Measurements from ENCODE around the gene FN1.

FN1 gene

DNA sequence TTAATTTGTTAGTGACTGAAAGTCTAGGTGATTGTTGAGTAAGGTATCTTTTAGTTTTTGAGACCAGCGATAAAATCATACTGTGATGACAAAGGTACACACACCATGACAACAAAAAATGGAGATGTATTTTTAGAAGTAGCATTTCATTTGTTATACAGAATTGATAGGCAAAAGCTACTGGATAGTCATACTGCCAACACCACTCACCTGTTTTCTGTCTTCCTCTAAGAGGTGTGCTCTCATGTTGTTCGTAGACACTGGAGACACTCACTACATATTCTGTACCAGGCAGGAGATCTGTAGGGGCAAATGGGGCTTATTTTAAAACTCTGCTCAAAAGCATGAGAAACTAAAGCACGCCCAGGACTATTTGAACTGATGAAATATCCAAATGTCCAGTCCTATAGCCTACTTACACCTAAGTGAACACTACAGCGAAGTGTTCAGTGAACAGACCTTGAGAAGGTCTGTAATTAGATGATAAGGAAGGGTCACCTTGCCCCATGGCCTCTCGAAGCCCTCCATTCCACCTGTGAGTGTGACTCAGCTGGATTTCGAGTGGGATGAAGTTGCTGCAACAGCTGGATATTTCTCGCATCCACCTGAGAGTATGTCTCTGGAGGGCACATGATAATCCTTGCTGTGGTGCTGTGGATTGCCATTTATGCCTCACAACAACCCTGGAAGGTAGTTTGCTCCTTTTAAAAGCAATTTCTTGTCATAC, 47.7 kb downstream of the FN1 start:
- Histone ChIP-seq H3K4me3 (no peak overlapping the region), H3K27me3 (no peaks in the 10 kb centered on the region), H3K27ac (no peak overlapping the region), H3K36me3 (peaks cover 85 to 99% (median 97%) of the 10 kb centered on the region in 3 donors), H3K4me1 (no peaks in the 10 kb centered on the region), H3K9me3 (no peaks in the 10 kb centered on the region)
- intact Hi-C loops (cut with DNase I; ENCODE audit: low total_unique reads): no loop called here
- TF ChIP-seq, protein P1, sequence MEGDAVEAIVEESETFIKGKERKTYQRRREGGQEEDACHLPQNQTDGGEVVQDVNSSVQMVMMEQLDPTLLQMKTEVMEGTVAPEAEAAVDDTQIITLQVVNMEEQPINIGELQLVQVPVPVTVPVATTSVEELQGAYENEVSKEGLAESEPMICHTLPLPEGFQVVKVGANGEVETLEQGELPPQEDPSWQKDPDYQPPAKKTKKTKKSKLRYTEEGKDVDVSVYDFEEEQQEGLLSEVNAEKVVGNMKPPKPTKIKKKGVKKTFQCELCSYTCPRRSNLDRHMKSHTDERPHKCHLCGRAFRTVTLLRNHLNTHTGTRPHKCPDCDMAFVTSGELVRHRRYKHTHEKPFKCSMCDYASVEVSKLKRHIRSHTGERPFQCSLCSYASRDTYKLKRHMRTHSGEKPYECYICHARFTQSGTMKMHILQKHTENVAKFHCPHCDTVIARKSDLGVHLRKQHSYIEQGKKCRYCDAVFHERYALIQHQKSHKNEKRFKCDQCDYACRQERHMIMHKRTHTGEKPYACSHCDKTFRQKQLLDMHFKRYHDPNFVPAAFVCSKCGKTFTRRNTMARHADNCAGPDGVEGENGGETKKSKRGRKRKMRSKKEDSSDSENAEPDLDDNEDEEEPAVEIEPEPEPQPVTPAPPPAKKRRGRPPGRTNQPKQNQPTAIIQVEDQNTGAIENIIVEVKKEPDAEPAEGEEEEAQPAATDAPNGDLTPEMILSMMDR (IDR thresholded peaks at IDR 0.05): no peak
- DNase-seq: no peak

DNA sequence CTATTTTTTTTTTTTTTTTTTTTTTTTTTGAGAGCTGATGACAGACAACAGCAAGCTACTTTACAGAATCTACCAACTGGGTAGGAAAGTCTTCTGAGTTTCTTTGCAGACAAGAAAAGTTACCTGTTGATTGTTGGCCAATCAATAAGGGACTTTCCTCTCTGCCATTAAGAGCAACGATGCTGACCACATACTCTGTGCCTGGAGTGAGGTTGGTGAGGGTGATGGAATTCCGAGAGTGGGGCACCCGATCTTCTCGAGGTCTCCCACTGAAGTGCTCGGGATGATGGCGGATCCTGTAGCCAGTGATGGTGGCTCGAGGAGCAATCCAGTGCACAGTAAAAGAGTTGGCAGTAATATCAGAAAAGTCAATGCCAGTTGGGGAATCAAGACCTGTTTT, 49.3 kb downstream of the FN1 start:
- no peak for DNase-seq
- intact Hi-C loops (cut with DNase I; ENCODE audit: low total_unique reads): no loop called here
- Histone ChIP-seq H3K36me3 (peaks cover 85 to 99% (median 99%) of the 10 kb centered on the region in 3 donors), H3K4me1 (no peaks in the 10 kb centered on the region), H3K27ac (no peak overlapping the region), H3K27me3 (no peaks in the 10 kb centered on the region), H3K9me3 (no peaks in the 10 kb centered on the region), H3K4me3 (no peak overlapping the region)
- TF ChIP-seq, protein P1 (IDR thresholded peaks at IDR 0.05): no peak

DNA sequence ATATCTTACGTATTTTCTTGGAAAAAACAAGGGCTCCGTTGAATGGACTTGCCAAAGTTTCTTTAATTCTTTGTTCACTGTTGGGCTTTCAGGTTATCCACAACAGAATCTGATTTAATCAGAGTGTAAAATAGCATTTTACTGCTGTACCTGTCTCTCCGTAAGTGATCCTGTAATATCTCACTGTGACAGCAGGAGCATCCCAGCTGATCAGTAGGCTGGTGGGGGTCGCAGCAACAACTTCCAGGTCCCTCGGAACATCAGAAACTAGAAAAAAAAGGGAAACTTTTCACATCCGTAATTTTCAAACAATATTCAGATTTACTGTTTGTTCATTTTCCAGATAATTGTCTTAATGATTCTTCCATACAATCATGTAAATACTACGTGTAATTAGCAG, 51.2 kb downstream of the FN1 start:
- Histone ChIP-seq H3K27me3 (no peaks in the 10 kb centered on the region), H3K36me3 (peaks cover 86 to 99% (median 98%) of the 10 kb centered on the region in 3 donors), H3K9me3 (no peaks in the 10 kb centered on the region), H3K4me1 (no peaks in the 10 kb centered on the region), H3K4me3 (no peak overlapping the region), H3K27ac (no peak overlapping the region)
- no peak for DNase-seq
- intact Hi-C loops (cut with DNase I; ENCODE audit: low total_unique reads): no loop called here
- TF ChIP-seq, protein P1 (IDR thresholded peaks at IDR 0.05): no peak

DNA sequence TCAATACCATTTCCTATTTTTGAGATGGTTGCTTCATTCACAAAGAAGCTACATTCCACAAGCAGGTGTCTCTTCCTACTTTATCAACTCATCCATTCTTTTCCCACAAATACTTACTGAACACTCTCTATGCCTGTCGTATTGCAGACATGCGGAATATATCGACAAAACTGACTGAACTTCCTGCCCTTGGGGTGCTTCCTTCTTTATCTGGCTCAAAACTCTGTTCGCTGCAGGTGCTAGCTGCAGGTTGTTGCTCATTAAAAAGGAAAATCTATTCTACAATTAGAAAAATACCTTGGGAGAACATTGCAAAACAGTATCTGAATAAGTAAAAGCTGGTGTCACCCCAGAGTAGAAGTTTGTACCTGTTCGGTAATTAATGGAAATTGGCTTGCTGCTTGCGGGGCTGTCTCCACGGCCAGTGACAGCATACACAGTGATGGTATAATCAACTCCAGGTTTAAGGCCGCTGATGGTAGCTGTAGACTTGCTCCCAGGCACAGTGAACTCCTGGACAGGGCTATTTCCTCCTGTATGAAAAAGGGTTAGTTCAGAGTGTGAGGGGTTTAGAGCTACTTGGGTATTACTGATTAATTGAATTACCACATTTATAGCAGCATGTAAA, 52.1 kb downstream of the FN1 start:
- no peak for DNase-seq
- no peaks in the 10 kb centered on the region for H3K4me1 ChIP-seq
- H3K36me3 ChIP-seq: peaks cover 86 to 99% (median 97%) of the 10 kb centered on the region in 3 donors
- no peak overlapping the region for H3K4me3 ChIP-seq
- no peaks in the 10 kb centered on the region for H3K27me3 ChIP-seq
- H3K9me3 ChIP-seq: no peaks in the 10 kb centered on the region
- TF ChIP-seq, protein P1 (IDR thresholded peaks at IDR 0.05): no peak
- intact Hi-C loops (cut with DNase I; ENCODE audit: low total_unique reads): no loop called here
- no peak overlapping the region for H3K27ac ChIP-seq

DNA sequence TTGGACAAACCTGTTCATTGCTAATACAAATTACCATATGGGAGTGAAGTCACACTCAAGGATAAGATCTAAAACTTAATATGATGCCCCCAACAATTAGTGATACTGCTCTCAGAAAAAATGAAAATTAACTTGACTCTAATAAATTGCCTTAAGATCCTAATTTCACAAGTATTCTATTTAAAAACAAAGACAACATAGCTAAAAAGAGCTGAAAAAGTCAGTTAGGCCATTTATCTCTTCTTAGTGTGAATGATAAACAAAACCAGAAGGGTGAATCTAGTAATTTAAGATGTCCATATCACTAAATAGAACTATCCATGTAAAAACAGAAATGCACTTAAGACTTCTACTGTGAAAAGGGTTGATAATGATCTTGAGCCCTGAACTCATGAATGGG, 53.4 kb downstream of the FN1 start:
- no peak overlapping the region for H3K27ac ChIP-seq
- H3K4me3 ChIP-seq: no peak overlapping the region
- H3K36me3 ChIP-seq: peaks cover 88 to 99% (median 96%) of the 10 kb centered on the region in 3 donors
- H3K9me3 ChIP-seq: no peaks in the 10 kb centered on the region
- DNase-seq: no peak
- TF ChIP-seq, protein P1 (IDR thresholded peaks at IDR 0.05): no peak
- no peaks in the 10 kb centered on the region for H3K4me1 ChIP-seq
- no peaks in the 10 kb centered on the region for H3K27me3 ChIP-seq
- intact Hi-C loops (cut with DNase I; ENCODE audit: low total_unique reads): no loop called here

Measured in tibial artery (tissue), 4 donors.